Lower leg skin (tissue), 4 donors: Measurements from ENCODE around the gene NAP1L1. TPM values are rescaled to one million over a fixed set of nuclear protein-coding genes. Genes with fewer than 3 reads are reported as not detected.

Source experiments
- DNase-seq, 2 donors: peaks; one replicate each; pipeline ENCODE4 v3.0.0-alpha.2; 2019; ENCODE audit warnings: low spot score in 2 of 2
- H3K4me3 ChIP-seq: fragments of 200-600 bp; sonication (generic); 2 replicates; pipeline ENCODE4 v1.5.1; 2017; ENCODE audit warnings: mild to moderate bottlenecking, low read depth; ENCODE audit not compliant: poor library complexity, severe bottlenecking
- CTCF ChIP-seq, 3 donors: fragments of 450-650 bp; IDR thresholded peaks; one replicate each; pipeline ENCODE4 v1.5.1; 2016; ENCODE audit warnings: antibody characterized with exemption in 3 of 3, mild to moderate bottlenecking in 3 of 3, moderate library complexity in 2 of 3
- POLR2A ChIP-seq, 2 donors: fragments of 450-650 bp; IDR thresholded peaks; one replicate each; pipeline ENCODE4 v1.6.1; 2016 to 2017; ENCODE audit warnings: antibody characterized with exemption in 2 of 2, mild to moderate bottlenecking in 1 of 2, moderate library complexity in 1 of 2
- WGBS, 2 donors: methylation state at CpG; one replicate each; pipeline ENCODE4 v1.1.5; 2018; 5-methylcytosine and 5-hydroxymethylcytosine counted together
- intact Hi-C: fragments of 100-400 bp; cut with DNase I; formaldehyde crosslinking; loops from one replicate; pipeline ENCODE4 v1.15.0; 2023; ENCODE audit warnings: low total_unique reads
- total RNA-seq, 4 donors: library from RNA; depleted of rRNA; stranded (reverse); fragments of >200 nt; gene quantifications; one replicate each; pipeline ENCODE4 v1.1.0, GENCODE V29; 2016

The NAP1L1 gene
- total RNA-seq, 4 donors from 2014 or later, result 150 to 198 (median 179) TPM

- no peak overlapping the region for H3K4me3 ChIP-seq
- 75 to 78% methylated on average over 2 of the region's 2 CpGs for WGBS, 2 donors
- TF ChIP-seq POLR2A (IDR thresholded peaks at IDR 0.05) (no peak), CTCF (IDR thresholded peaks at IDR 0.05) (no peak)
- intact Hi-C loops, result no loop called here
- DNase-seq, result no peak
Observed at GRCh38 chr12:76042147-76042546, 42.3 kb downstream of the NAP1L1 start.

- DNase-seq, result no peak
- WGBS, 2 donors, result 93 to 95% methylated on average over 2 of the region's 2 CpGs
Observed at GRCh38 chr12:76041406-76041805, 43.1 kb downstream of the NAP1L1 start.

GRCh38 chr12:76040461-76040860 is 44.0 kb downstream of the NAP1L1 start:
- WGBS, 2 donors, result 90 to 94% methylated on average over 4 of the region's 4 CpGs
- H3K4me3 ChIP-seq, result no peak overlapping the region
- intact Hi-C loops, result no loop called here
- TF ChIP-seq CTCF (IDR thresholded peaks at IDR 0.05) (no peak), POLR2A (IDR thresholded peaks at IDR 0.05) (no peak)
- DNase-seq, result no peak

More at GRCh38 chr12:76041406-76041805, 43.1 kb downstream of the NAP1L1 start:
- intact Hi-C loops, result no loop called here
- H3K4me3 ChIP-seq, result no peak overlapping the region
- TF ChIP-seq POLR2A (IDR thresholded peaks at IDR 0.05), result no peak
- no peak for TF ChIP-seq CTCF (IDR thresholded peaks at IDR 0.05)

- TF ChIP-seq POLR2A (IDR thresholded peaks at IDR 0.05), result no peak
- TF ChIP-seq CTCF (IDR thresholded peaks at IDR 0.05), result no peak
- no peak for DNase-seq
- intact Hi-C loops, result loop anchor here (10.0 kb wide), 1 partner anchor 483 kb away; no protein-coding TSS in a partner anchor
- no peak overlapping the region for H3K4me3 ChIP-seq
- 55 to 73% methylated on average over 2 of the region's 2 CpGs for WGBS, 2 donors
Observed at GRCh38 chr12:76038176-76038575, 46.3 kb downstream of the NAP1L1 start.

- no peak overlapping the region for H3K4me3 ChIP-seq
- no peak for DNase-seq
- TF ChIP-seq CTCF (IDR thresholded peaks at IDR 0.05) (peak in 1 of 3 donors; percentile 27), POLR2A (IDR thresholded peaks at IDR 0.05) (no peak)
Observed at GRCh38 chr12:76037130-76038103, 47.1 kb downstream of the NAP1L1 start.

More at GRCh38 chr12:76037130-76038103, 47.1 kb downstream of the NAP1L1 start:
- intact Hi-C loops, result loop anchor here (10.0 kb wide), 1 partner anchor 483 kb away; no protein-coding TSS in a partner anchor
- 29 to 33% methylated on average over 13 of the region's 13 CpGs for WGBS, 2 donors
